PFSK-1 (cell line): ENCODE data around the gene RUNX3.

ENCODE experiments used
- FOXP2 ChIP-seq: optimal IDR thresholded peaks from 2 replicates; pipeline ENCODE3; 2011; ENCODE audit warnings: borderline replicate concordance, control low read depth, inconsistent platforms; ENCODE audit not compliant: insufficient read depth; ENCODE audit errors: extremely low read length, extremely low read depth
- POLR2AphosphoS5 ChIP-seq: IDR thresholded peaks from 2 replicates; pipeline ENCODE4 v1.6.1; 2012; ENCODE audit warnings: low read depth, mild to moderate bottlenecking, control low read depth, low read length, moderate library complexity
- REST ChIP-seq, 2 experiments: IDR thresholded peaks; 2 replicates each; pipeline versions ENCODE4 v1.6.1 to v1.8.0; 2011 to 2012; ENCODE audit warnings: low read depth in 2 of 2, low read length in 2 of 2, control low read depth in 1 of 2, inconsistent platforms in 1 of 2, mild to moderate bottlenecking in 1 of 2, moderate library complexity in 1 of 2; ENCODE audit not compliant: insufficient read depth in 1 of 2
- SIN3A ChIP-seq: IDR thresholded peaks from 2 replicates; pipeline ENCODE4 v1.6.1; 2012; ENCODE audit warnings: mild to moderate bottlenecking, low read length, moderate library complexity, borderline replicate concordance; ENCODE audit not compliant: insufficient read depth
- TAF1 ChIP-seq: IDR thresholded peaks from 2 replicates; pipeline ENCODE4 v1.6.1; 2012; ENCODE audit warnings: low read length, control low read depth, borderline replicate concordance; ENCODE audit not compliant: insufficient read depth

The RUNX3 gene

GRCh38 chr1:24849672-24850295 is 80.3 kb downstream of the RUNX3 start:
- TF ChIP-seq SIN3A (no peak), POLR2AphosphoS5 (0 out of 2 replicates have a peak, but pooled peaks have one; percentile 24), REST (IDR thresholded peaks at IDR 0.05; ENCODE audit: insufficient read depth in 1 of 2, low read depth in 2 of 2, low read length in 2 of 2) (no peak), FOXP2 (no peak), TAF1 (no peak)
